ENCODE data around the gene NLRP12.

NLRP12 gene

DNA sequence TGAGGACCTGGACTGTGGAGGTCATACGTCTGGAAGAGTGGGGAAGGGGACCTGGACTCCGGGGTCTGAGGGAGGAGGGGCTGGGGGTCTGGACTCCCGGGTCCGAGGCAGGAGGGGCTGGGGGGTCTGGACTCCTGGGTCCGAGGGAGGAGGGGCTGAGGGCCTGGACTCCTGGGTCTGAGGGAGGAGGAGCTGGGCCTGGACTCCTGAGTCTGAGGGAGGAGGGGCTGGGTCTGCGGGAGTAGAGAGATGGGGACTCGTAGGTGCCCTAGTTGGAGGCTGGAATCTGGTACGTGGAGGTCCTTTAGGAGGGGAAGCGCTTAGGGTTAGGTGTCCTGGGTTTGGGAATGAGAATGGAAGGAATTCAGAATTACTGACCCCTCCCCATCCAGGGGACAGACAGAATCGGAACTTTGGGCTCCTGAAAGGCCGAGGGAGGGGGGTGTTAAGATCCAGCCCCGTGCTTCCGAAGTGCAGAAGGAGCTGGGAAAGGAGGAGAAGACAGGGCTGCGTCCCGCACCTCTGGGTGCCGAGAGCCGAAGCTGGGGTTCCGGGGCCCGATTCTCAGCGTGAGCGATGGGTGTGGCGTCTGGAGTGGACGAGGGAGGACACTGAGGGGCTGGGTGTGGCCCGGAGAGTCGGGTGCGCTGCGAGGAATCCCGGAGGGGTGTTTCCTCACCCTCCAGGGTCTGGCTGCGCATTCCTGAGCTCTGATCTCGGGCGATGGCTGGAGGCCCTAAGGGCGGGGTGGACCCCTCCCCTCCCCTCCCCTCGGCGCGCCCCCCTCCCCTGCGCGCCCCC, 44.2 kb upstream of the NLRP12 start:
- DNase-seq (ENCODE audit: extremely low spot score), result no peak
- CTCF ChIA-PET, result interaction anchor here (0.7 to 1.0 kb wide), 2 partner anchors 15 to 161 kb away, joined by 3 to 6 read pairs; no protein-coding TSS in a partner anchor

DNA sequence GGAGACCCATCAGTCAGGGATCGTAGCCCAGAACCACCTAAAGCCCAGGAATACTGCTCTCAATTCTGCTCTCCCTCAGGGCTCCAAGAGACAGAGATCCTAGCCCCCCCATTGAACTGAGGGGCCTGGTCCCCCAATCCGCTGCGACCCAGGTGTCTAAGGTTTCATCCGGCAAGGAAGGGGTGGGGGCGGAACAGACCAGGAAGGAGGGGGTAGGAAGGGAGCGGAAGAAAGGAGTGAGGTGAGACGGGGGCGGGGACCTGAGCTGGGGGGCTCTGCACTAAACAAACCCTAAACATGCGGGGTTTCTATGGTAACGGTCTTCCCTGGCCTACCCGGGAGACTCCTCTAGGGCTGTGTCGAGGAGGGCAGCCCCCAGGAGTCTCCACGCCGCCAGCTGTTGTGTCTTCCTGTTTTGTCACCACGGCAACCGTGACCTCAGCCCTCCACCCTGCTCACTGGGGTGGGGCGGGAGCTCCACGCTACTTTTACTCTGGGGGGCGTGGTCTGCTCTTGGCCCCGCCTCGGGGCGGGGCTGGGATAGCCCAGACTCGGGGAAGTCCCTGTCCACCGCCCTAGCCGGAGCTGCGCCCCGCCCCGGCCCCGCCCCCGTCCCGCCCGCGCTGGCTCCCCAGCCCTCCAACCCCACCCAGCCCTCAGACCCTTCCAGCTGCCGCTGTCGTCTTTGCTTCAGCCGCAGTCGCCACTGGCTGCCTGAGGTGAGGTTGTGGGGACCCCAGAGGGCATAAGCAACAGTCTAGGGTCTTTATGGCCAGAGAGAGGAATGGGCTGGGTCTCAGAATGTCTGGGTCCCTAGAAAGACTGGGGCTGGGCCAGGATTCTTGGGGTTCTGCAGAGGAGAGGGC, 43.3 kb upstream of the NLRP12 start, which contains the start of gene MYADM:
TSS of gene MYADM (plus strand) at position 659 of the 866 bp plus-strand sequence. CDS start 5,647 bp downstream, outside the sequence.
- ChIA-PET POLR2A (interaction anchor here (0.5 to 2.1 kb wide), 4 partner anchors 10 to 270 kb away, joined by 5 to 9 read pairs (median 6); partner anchors contain the start of gene CNOT3), CTCF (interaction anchor here (0.7 to 1.0 kb wide), 3 partner anchors 14 to 162 kb away, joined by 3 to 6 read pairs (median 3); no protein-coding TSS in a partner anchor)
- peak; percentile 95 for DNase-seq (ENCODE audit: extremely low spot score)
- TF ChIP-seq, protein P1, sequence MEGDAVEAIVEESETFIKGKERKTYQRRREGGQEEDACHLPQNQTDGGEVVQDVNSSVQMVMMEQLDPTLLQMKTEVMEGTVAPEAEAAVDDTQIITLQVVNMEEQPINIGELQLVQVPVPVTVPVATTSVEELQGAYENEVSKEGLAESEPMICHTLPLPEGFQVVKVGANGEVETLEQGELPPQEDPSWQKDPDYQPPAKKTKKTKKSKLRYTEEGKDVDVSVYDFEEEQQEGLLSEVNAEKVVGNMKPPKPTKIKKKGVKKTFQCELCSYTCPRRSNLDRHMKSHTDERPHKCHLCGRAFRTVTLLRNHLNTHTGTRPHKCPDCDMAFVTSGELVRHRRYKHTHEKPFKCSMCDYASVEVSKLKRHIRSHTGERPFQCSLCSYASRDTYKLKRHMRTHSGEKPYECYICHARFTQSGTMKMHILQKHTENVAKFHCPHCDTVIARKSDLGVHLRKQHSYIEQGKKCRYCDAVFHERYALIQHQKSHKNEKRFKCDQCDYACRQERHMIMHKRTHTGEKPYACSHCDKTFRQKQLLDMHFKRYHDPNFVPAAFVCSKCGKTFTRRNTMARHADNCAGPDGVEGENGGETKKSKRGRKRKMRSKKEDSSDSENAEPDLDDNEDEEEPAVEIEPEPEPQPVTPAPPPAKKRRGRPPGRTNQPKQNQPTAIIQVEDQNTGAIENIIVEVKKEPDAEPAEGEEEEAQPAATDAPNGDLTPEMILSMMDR (IDR thresholded peaks at IDR 0.05; ENCODE audit: control extremely low read depth, extremely low read depth, low read depth, missing control alignments), result no peak

More for the DNA sequence above, 44.2 kb upstream of the NLRP12 start:
- POLR2A ChIA-PET, result interaction anchor here (0.5 to 2.1 kb wide), 4 partner anchors 9 to 269 kb away, joined by 5 to 9 read pairs (median 6); partner anchors contain the start of gene CNOT3
- TF ChIP-seq, protein P1 (IDR thresholded peaks at IDR 0.05; ENCODE audit: control extremely low read depth, extremely low read depth, low read depth, missing control alignments), result no peak

GRCh38 chr19:53866865-53867224, 42.7 kb upstream of the NLRP12 start:
- CTCF ChIA-PET, result interaction anchor here (1.0 kb wide), 2 partner anchors 152 to 163 kb away, joined by 3 read pairs; no protein-coding TSS in a partner anchor
- no peak for DNase-seq (ENCODE audit: extremely low spot score)
- TF ChIP-seq, protein P1 (IDR thresholded peaks at IDR 0.05; ENCODE audit: control extremely low read depth, extremely low read depth, low read depth, missing control alignments), result no peak
- POLR2A ChIA-PET, result interaction anchor here (1.1 to 2.1 kb wide), 2 partner anchors 13 to 270 kb away, joined by 6 to 9 read pairs; partner anchors contain the start of gene CNOT3

GRCh38 chr19:53865918-53866864, 42.1 kb upstream of the NLRP12 start:
- peak; percentile 63 for DNase-seq (ENCODE audit: extremely low spot score)
- TF ChIP-seq, protein P1 (IDR thresholded peaks at IDR 0.05; ENCODE audit: control extremely low read depth, extremely low read depth, low read depth, missing control alignments), result no peak
- ChIA-PET CTCF (interaction anchor here (1.0 kb wide), 1 partner anchor 153 kb away, joined by 3 read pairs; no protein-coding TSS in a partner anchor), POLR2A (interaction anchor here (0.9 to 1.0 kb wide), 2 partner anchors 13 to 15 kb away, joined by 3 read pairs; no protein-coding TSS in a partner anchor)

- ChIA-PET POLR2A (interaction anchor here (0.9 to 1.0 kb wide), 2 partner anchors 12 to 14 kb away, joined by 3 read pairs; no protein-coding TSS in a partner anchor), CTCF (no interaction called here)
- DNase-seq (ENCODE audit: extremely low spot score), result no peak
- TF ChIP-seq, protein P1 (IDR thresholded peaks at IDR 0.05; ENCODE audit: control extremely low read depth, extremely low read depth, low read depth, missing control alignments), result no peak
These were observed 41.4 kb upstream of the NLRP12 start for GRCh38 chr19:53865523-53865917.
